Thoracic aorta (tissue), 2 donors: Measurements from ENCODE around the gene HPCAL1. TPM values are rescaled to one million over a fixed set of nuclear protein-coding genes. Genes with fewer than 3 reads are reported as not detected.

Experiments
- ATAC-seq: fragments of 150-250 bp; one replicate; pipeline ENCODE4 v1.8.0; 2017; ENCODE audit warnings: low read depth; ENCODE audit not compliant: insufficient number of reproducible peaks, low FRiP score
- DNase-seq: peaks from one replicate; pipeline ENCODE4 v3.0.0-alpha.2; 2020; ENCODE audit warnings: low spot score
- H3K27ac ChIP-seq, 2 donors: fragments of 200-600 bp; sonication (generic); 1 replicate in 1 of 2; 2 replicates in 1 of 2; pipeline ENCODE4 v1.5.1; 2016; ENCODE audit warnings: mild to moderate bottlenecking in 2 of 2, moderate library complexity in 2 of 2
- H3K27me3 ChIP-seq: fragments of 200-600 bp; sonication (generic); replicated peaks from 2 replicates; pipeline ENCODE4 v1.6.0; 2016; ENCODE audit warnings: mild to moderate bottlenecking; ENCODE audit not compliant: insufficient read depth
- H3K36me3 ChIP-seq: fragments of 200-600 bp; sonication (generic); one replicate; pipeline ENCODE4 v1.5.1; 2016
- H3K4me1 ChIP-seq, 2 donors: fragments of 200-600 bp; sonication (generic); 1 replicate in 1 of 2; 2 replicates in 1 of 2; pipeline versions ENCODE4 v1.5.1 to v1.6.0; 2016; ENCODE audit warnings: low read depth in 2 of 2, mild to moderate bottlenecking in 1 of 2; ENCODE audit not compliant: control insufficient read depth in 1 of 2
- H3K4me3 ChIP-seq: fragments of 200-600 bp; sonication (generic); 2 replicates; pipeline ENCODE4 v1.5.1; 2016; ENCODE audit warnings: mild to moderate bottlenecking
- H3K9me3 ChIP-seq: fragments of 200-600 bp; sonication (generic); 2 replicates; pipeline ENCODE4 v1.5.1; 2016
- CTCF ChIP-seq: fragments of 200-600 bp; sonication (generic); IDR thresholded peaks from one replicate; pipeline ENCODE4 v1.5.1; 2019; ENCODE audit warnings: antibody characterized with exemption
- total RNA-seq, 2 donors: library from RNA; depleted of rRNA; stranded (reverse); fragments of >200 nt; gene quantifications; one replicate each; pipeline versions ENCODE4 v1.1.0 to v1.2.3, GENCODE V29; 2016

Gene HPCAL1
- total RNA-seq, 2 donors from 2014 or later = 34.6 to 50.2 TPM

DNA sequence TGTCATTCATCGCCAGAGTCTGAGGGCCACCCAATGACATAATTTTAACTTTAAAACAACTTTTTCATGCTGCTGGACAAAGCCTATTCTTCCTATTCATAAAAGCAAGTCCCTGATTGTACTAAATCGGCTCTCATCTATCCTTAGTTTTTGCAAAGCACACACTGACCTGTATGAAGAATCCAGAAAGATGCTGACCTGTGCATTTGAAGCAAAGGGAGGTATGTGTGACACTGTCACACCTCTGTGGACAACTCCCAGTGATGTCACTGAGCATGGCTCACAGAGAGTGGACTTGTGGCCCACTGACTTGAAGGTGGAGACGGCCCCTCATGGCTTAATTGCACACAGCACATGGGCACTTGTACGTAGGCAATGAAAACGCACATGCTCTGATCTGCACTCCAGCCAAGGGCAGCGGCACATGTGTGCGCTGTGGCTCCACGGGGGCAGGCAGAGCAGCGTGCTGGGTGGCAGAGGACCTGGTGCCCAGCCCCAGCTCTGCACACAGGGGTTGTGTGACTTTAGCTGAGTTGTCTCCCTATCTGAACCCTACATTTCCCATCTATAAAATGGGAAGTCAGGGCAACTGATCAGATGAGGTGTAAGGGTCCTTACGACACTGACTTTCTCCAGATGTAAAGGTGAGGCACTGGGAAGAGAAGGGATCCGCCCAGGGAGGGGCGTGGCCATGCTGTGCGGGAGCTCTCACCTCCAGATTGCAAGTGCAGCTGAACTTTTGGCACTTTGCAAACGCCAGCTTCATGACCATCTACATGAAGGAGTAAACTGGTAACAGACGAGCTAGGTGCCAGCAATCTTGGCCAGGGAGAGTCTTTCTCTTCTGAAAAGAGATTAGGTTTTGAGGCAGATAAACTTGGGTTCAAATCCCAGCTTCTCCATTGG is 159.7 kb downstream of the HPCAL1 start:
- no peaks in the 10 kb centered on the region for H3K36me3 ChIP-seq
- no peak overlapping the region for H3K4me3 ChIP-seq
- no peak for ATAC-seq
- H3K27ac ChIP-seq = no peak overlapping the region
- H3K9me3 ChIP-seq = no peaks in the 10 kb centered on the region
- no peak for DNase-seq
- no peaks in the 10 kb centered on the region for H3K27me3 ChIP-seq
- H3K4me1 ChIP-seq = peaks cover 4 to 11% of the 10 kb centered on the region in 2 donors
- no peak for TF ChIP-seq CTCF

DNA sequence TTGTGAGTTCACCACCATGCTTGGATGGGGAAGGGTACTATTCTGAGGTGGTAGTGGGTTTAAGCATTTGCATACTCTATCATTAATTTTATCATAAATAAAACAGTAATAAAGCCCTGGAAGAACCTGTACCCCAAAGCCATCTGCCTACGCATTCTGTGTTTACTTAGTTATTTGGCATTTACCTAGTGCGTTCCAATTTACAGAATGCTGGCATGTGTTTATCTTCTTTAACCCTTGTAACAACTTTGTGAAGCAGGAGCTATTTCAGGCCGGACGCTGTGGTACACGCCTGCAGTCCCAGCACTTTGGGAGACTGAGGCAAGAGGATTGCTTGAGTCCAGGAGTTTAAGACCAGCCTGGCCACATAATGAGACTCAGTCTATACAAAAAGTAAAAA is 163.2 kb downstream of the HPCAL1 start:
- H3K36me3 ChIP-seq = no peaks in the 10 kb centered on the region
- H3K4me1 ChIP-seq = no peaks in the 10 kb centered on the region
- H3K9me3 ChIP-seq = no peaks in the 10 kb centered on the region
- no peak for DNase-seq
- no peak for TF ChIP-seq CTCF
- H3K27ac ChIP-seq = no peak overlapping the region
- no peak overlapping the region for H3K4me3 ChIP-seq
- H3K27me3 ChIP-seq = no peaks in the 10 kb centered on the region
- ATAC-seq = no peak

GRCh38 chr2:10466801-10467200 is 164.1 kb downstream of the HPCAL1 start:
- ATAC-seq = no peak
- Histone ChIP-seq H3K9me3 (no peaks in the 10 kb centered on the region), H3K4me1 (no peaks in the 10 kb centered on the region), H3K4me3 (no peak overlapping the region), H3K27ac (no peak overlapping the region), H3K36me3 (no peaks in the 10 kb centered on the region), H3K27me3 (no peaks in the 10 kb centered on the region)
- no peak for TF ChIP-seq CTCF
- no peak for DNase-seq

- no peaks in the 10 kb centered on the region for H3K27me3 ChIP-seq
- DNase-seq (no peak), ATAC-seq (no peak)
- no peak overlapping the region for H3K4me3 ChIP-seq
- no peak overlapping the region for H3K27ac ChIP-seq
- no peaks in the 10 kb centered on the region for H3K36me3 ChIP-seq
- H3K9me3 ChIP-seq = no peaks in the 10 kb centered on the region
- H3K4me1 ChIP-seq = no peaks in the 10 kb centered on the region
- no peak for TF ChIP-seq CTCF
These were observed 164.7 kb downstream of the HPCAL1 start for GRCh38 chr2:10467401-10467800.

DNA sequence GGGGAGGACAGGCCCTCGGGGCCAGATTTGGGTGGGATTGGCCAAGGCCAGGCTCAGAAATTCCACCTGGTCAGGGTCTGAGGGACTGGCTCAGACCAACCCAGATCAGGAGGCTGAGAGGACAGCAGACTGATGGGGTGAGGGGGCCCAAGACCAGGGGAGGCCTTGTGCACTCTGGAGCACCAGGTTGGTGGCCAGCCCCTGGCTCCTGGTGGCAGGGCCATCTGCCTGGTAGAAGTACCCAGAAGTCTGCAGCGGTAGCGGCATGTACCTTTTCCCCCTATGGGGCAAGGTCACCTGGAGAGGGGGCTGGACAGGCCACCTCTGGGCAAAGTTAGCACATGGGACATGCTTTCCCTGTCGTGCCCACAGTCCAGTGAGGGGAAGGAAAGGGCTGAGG is 166.6 kb downstream of the HPCAL1 start:
- Histone ChIP-seq H3K36me3 (no peaks in the 10 kb centered on the region), H3K9me3 (no peaks in the 10 kb centered on the region), H3K4me1 (no peaks in the 10 kb centered on the region), H3K4me3 (no peak overlapping the region), H3K27ac (no peak overlapping the region), H3K27me3 (no peaks in the 10 kb centered on the region)
- no peak for TF ChIP-seq CTCF
- DNase-seq (no peak), ATAC-seq (no peak)
